SK-N-SH treated with all-trans-retinoic acid at 6 μM for 48 hours (cell line): ENCODE measurements around the gene VRTN.

Experiments used
- ATAC-seq: fragments of 200-7000 bp; cut with Tn5 transposase; 3 replicates; pipeline ENCODE4 v1.9.1; 2020; ENCODE audit warnings: mild to moderate bottlenecking, moderate library complexity
- CSDC2 ChIP-seq: fragments of 250-450 bp; sonication (Bioruptor Pico); IDR thresholded peaks from 2 replicates; pipeline ENCODE4 v1.5.0; 2020; ENCODE audit warnings: mild to moderate bottlenecking, moderate library complexity
- CSRNP3 ChIP-seq: fragments of 250-450 bp; sonication (Bioruptor Pico); IDR thresholded peaks from 2 replicates; pipeline ENCODE4 v1.5.1; 2021; ENCODE audit warnings: mild to moderate bottlenecking, moderate library complexity
- PATZ1 ChIP-seq: fragments of 250-450 bp; sonication (Bioruptor Pico); IDR thresholded peaks from 2 replicates; pipeline ENCODE4 v1.8.0; 2020; ENCODE audit warnings: mild to moderate bottlenecking, moderate library complexity, borderline replicate concordance
- TCF4 ChIP-seq: fragments of 250-450 bp; sonication (Bioruptor Pico); IDR thresholded peaks from 2 replicates; pipeline ENCODE4 v1.8.0; 2021; ENCODE audit warnings: mild to moderate bottlenecking, moderate library complexity, borderline replicate concordance
- ZC3H10 ChIP-seq: fragments of 250-450 bp; sonication (Bioruptor Pico); IDR thresholded peaks from 2 replicates; pipeline ENCODE4 v1.5.1; 2021; ENCODE audit warnings: mild to moderate bottlenecking, moderate library complexity

Gene VRTN

GRCh38 chr14:74409441-74409840 is 61.2 kb downstream of the VRTN start:
- TF ChIP-seq CSRNP3 (CRISPR knock-in tag), result no peak
- TF ChIP-seq TCF4, result no peak
- no peak for TF ChIP-seq CSDC2
- TF ChIP-seq ZC3H10, result no peak
- TF ChIP-seq PATZ1 (CRISPR knock-in tag), result no peak
- no peak for ATAC-seq
